Trophoblast cell (in vitro differentiated cells and primary cell): ENCODE measurements around the gene IL3.

Experiments used
- DNase-seq, 2 donors: peaks; one replicate each; pipeline ENCODE4 v3.0.0-alpha.2; 2016
- H2AFZ ChIP-seq: 2 replicates; pipeline ENCODE4 v1.6.1; 2013; ENCODE audit warnings: low read length, moderate library complexity, mild to moderate bottlenecking; ENCODE audit not compliant: insufficient read depth, poor library complexity
- H2AK5ac ChIP-seq: 2 replicates; pipeline ENCODE4 v1.6.1; 2013; ENCODE audit warnings: mild to moderate bottlenecking, low read length
- H2BK120ac ChIP-seq: 2 replicates; pipeline ENCODE4 v1.6.1; 2013; ENCODE audit warnings: low read length, mild to moderate bottlenecking, moderate library complexity; ENCODE audit not compliant: insufficient read depth, poor library complexity
- H2BK12ac ChIP-seq: 2 replicates; pipeline ENCODE4 v1.6.1; 2013; ENCODE audit warnings: mild to moderate bottlenecking, low read length, moderate library complexity
- H2BK5ac ChIP-seq: 2 replicates; pipeline ENCODE4 v1.6.1; 2013; ENCODE audit warnings: low read length, low read depth, moderate library complexity, mild to moderate bottlenecking; ENCODE audit not compliant: poor library complexity
- H3K14ac ChIP-seq: 2 replicates; pipeline ENCODE4 v1.6.1; 2013; ENCODE audit warnings: mild to moderate bottlenecking, low read length
- H3K18ac ChIP-seq: 2 replicates; pipeline ENCODE4 v1.6.1; 2013; ENCODE audit warnings: mild to moderate bottlenecking, low read length
- H3K23ac ChIP-seq: 2 replicates; pipeline ENCODE4 v1.6.1; 2013; ENCODE audit warnings: low read length
- H3K27ac ChIP-seq: 2 replicates; pipeline ENCODE4 v1.5.1; 2013; ENCODE audit warnings: low read depth, mild to moderate bottlenecking, inconsistent platforms, low read length, moderate library complexity
- H3K27me3 ChIP-seq: 2 replicates; pipeline ENCODE4 v1.6.1; 2013; ENCODE audit warnings: inconsistent platforms, mild to moderate bottlenecking, low read length, moderate library complexity; ENCODE audit not compliant: insufficient read depth
- H3K36me3 ChIP-seq, 2 experiments: 1 replicate in 1 of 2; 2 replicates in 1 of 2; pipeline ENCODE4 v1.6.1; 2013; ENCODE audit warnings: low read length in 2 of 2, mild to moderate bottlenecking in 2 of 2, moderate library complexity in 1 of 2; ENCODE audit not compliant: insufficient read depth in 2 of 2, control insufficient read depth in 1 of 2
- H3K4ac ChIP-seq: 2 replicates; pipeline ENCODE4 v1.6.1; 2013; ENCODE audit warnings: low read depth, mild to moderate bottlenecking, low read length, moderate library complexity
- H3K4me1 ChIP-seq, 2 experiments: 1 replicate in 1 of 2; 2 replicates in 1 of 2; pipeline ENCODE4 v1.6.1; 2013; ENCODE audit warnings: low read length in 2 of 2, mild to moderate bottlenecking in 2 of 2, moderate library complexity in 1 of 2; ENCODE audit not compliant: insufficient read depth in 2 of 2, control insufficient read depth in 1 of 2
- H3K4me2 ChIP-seq: 2 replicates; pipeline ENCODE4 v1.6.1; 2013; ENCODE audit warnings: inconsistent platforms, mild to moderate bottlenecking, low read length, moderate library complexity
- H3K4me3 ChIP-seq: 2 replicates; pipeline ENCODE4 v1.5.1; 2013; ENCODE audit warnings: mild to moderate bottlenecking, low read depth, low read length, inconsistent platforms
- H3K79me1 ChIP-seq: one replicate; pipeline ENCODE4 v1.6.1; 2013; ENCODE audit warnings: low read length
- H3K79me2 ChIP-seq: 2 replicates; pipeline ENCODE4 v1.6.1; 2013; ENCODE audit warnings: low read length, mild to moderate bottlenecking; ENCODE audit not compliant: control insufficient read depth, insufficient read depth, poor library complexity
- H3K9ac ChIP-seq: 2 replicates; pipeline ENCODE4 v1.6.1; 2013; ENCODE audit warnings: mild to moderate bottlenecking, low read length
- H3K9me3 ChIP-seq: 2 replicates; pipeline ENCODE4 v1.6.1; 2013; ENCODE audit warnings: low read depth, mild to moderate bottlenecking, control low read depth, inconsistent platforms, low read length; ENCODE audit not compliant: insufficient read depth
- H4K12ac ChIP-seq: 2 replicates; pipeline ENCODE4 v1.6.1; 2013; ENCODE audit warnings: low read depth, mild to moderate bottlenecking, low read length, moderate library complexity
- H4K8ac ChIP-seq: 2 replicates; pipeline ENCODE4 v1.6.1; 2013; ENCODE audit warnings: low read depth, mild to moderate bottlenecking, low read length, moderate library complexity
- H4K91ac ChIP-seq: one replicate; pipeline ENCODE4 v1.6.1; 2013; ENCODE audit warnings: low read depth, mild to moderate bottlenecking, low read length, moderate library complexity
- WGBS: extraction: QIAGEN DNeasy Blood & Tissue Kit; methylation state at CpG from one replicate; pipeline ENCODE4 v1.1.7; 2013; ENCODE audit warnings: missing lambda C conversion rate; ENCODE audit not compliant: insufficient read length, insufficient coverage; ENCODE audit errors: extremely low coverage; 5-methylcytosine and 5-hydroxymethylcytosine counted together

IL3 gene

DNA sequence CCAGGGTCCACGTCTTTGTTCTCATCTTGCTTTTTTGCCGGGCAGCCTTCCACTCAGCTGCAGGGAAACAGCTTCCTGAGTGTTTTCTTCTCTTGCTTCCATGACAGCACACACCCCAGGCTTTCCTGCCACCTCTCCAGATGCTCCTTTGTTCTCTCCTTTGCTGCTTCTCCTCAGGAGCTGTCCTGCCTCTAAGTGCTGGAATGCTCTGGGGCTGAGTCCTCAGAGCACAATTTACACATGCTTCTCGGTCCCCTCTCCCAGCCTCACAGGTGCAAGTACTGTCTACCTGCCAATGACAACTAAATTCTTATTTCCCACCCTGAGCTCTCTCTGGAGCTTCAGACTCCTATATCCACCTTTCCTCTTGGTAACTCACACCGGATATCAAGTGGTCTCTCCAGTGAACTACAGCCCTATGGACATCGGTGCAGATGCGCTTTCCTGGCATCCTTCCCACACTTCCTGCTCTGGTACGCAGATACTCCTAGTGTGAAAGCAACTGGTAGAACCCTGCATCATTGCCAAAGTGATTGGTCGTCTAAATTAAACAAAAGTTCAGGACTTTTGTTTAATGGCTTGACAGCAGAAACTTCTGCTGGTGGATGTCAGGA is 35.6 kb upstream of the IL3 start:
- Histone ChIP-seq H2BK120ac (no peak overlapping the region), H3K9ac (no peak overlapping the region), H3K4me2 (no peak overlapping the region), H2BK12ac (no peak overlapping the region), H4K12ac (no peak overlapping the region), H3K79me2 (no peaks in the 10 kb centered on the region), H2AFZ (no peak overlapping the region), H4K8ac (no peak overlapping the region), H3K27me3 (no peaks in the 10 kb centered on the region), H3K4me3 (no peak overlapping the region), H4K91ac (no peak overlapping the region), H3K14ac (no peak overlapping the region), H3K4ac (no peak overlapping the region), H2BK5ac (no peak overlapping the region), H3K4me1 (no peaks in the 10 kb centered on the region), H3K27ac (no peak overlapping the region), H3K18ac (no peak overlapping the region), H3K36me3 (no peaks in the 10 kb centered on the region), H3K9me3 (no peaks in the 10 kb centered on the region), H3K79me1 (no peaks in the 10 kb centered on the region), H2AK5ac (no peak overlapping the region), H3K23ac (no peak overlapping the region)
- WGBS: no CpG with 5 or more reads among the region's 8 CpGs
- no peak for DNase-seq

DNA sequence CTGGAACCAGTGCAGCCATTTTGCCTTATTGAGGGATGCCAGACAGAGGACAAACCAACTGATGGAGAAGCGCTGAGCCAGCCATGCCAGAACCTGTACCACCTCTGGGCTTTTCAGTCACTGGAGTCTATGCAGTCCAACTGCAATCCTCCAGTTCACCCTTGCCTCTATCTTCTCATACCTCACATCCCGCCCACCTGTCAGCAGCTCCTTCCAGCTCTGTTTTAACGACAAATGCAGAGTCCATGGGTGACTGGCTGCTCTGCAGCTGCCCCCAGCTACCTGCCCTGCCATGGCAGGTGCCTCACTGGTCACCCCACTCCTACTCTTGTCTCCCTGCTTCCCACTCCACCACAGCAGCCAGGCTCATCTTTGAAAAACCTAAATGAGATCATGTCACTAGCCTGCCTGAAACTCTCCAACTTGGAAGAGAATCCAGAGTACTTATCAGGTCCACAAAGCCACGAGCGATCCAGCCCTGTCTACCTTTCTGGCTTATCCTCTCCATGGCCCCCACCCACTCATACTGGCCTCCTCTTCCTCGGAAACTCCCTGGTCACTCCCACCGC is 35.0 kb upstream of the IL3 start:
- Histone ChIP-seq H3K27me3 (no peaks in the 10 kb centered on the region), H3K23ac (no peak overlapping the region), H3K9ac (no peak overlapping the region), H3K79me2 (no peaks in the 10 kb centered on the region), H3K4me3 (no peak overlapping the region), H2BK12ac (no peak overlapping the region), H2BK120ac (no peak overlapping the region), H2AK5ac (no peak overlapping the region), H2BK5ac (no peak overlapping the region), H3K18ac (no peak overlapping the region), H3K4ac (no peak overlapping the region), H3K36me3 (no peaks in the 10 kb centered on the region), H3K27ac (no peak overlapping the region), H4K12ac (no peak overlapping the region), H3K4me1 (no peaks in the 10 kb centered on the region), H2AFZ (no peak overlapping the region), H3K9me3 (no peaks in the 10 kb centered on the region), H3K79me1 (no peaks in the 10 kb centered on the region), H3K14ac (no peak overlapping the region), H4K8ac (no peak overlapping the region), H3K4me2 (no peak overlapping the region), H4K91ac (no peak overlapping the region)
- no peak for DNase-seq
- no CpG with 5 or more reads among the region's 7 CpGs for WGBS

DNA sequence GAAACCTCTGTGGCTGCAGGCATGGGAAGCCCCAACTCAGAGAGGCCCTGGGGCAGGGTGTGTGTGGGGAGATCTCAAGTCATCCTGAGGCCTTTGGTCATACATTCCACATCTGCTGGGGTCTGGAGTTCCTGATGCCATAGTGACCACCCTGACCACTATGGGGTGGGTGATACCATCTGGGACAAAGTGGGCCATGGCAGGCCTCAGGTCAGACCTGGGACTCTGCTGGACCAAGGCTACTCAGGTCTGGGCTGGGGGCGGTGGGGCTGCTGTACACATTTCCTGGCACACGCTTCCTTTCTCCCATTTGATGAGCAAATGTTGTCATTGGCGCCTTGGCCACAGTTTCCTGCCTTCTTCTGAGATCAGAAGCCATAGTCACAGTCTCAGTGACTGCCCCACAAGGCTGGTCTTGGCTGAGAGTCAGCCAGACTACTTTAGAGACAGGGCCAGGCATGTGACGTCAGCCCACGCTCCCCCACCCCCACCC is 33.9 kb upstream of the IL3 start:
- no peak overlapping the region for H3K23ac ChIP-seq
- H3K18ac ChIP-seq: no peak overlapping the region
- no peak overlapping the region for H2BK5ac ChIP-seq
- H2AK5ac ChIP-seq: no peak overlapping the region
- DNase-seq: no peak
- H2AFZ ChIP-seq: no peak overlapping the region
- no peaks in the 10 kb centered on the region for H3K79me1 ChIP-seq
- no peak overlapping the region for H4K12ac ChIP-seq
- WGBS: no CpG with 5 or more reads among the region's 5 CpGs
- H3K36me3 ChIP-seq: no peaks in the 10 kb centered on the region
- H2BK12ac ChIP-seq: no peak overlapping the region
- H3K14ac ChIP-seq: no peak overlapping the region
- no peak overlapping the region for H3K9ac ChIP-seq
- no peak overlapping the region for H3K27ac ChIP-seq
- no peak overlapping the region for H2BK120ac ChIP-seq
- H3K4ac ChIP-seq: no peak overlapping the region
- no peaks in the 10 kb centered on the region for H3K4me1 ChIP-seq
- H3K4me2 ChIP-seq: no peak overlapping the region
- H3K9me3 ChIP-seq: no peaks in the 10 kb centered on the region
- no peak overlapping the region for H3K4me3 ChIP-seq
- H4K91ac ChIP-seq: no peak overlapping the region
- H3K79me2 ChIP-seq: no peaks in the 10 kb centered on the region
- H4K8ac ChIP-seq: no peak overlapping the region
- H3K27me3 ChIP-seq: no peaks in the 10 kb centered on the region

DNA sequence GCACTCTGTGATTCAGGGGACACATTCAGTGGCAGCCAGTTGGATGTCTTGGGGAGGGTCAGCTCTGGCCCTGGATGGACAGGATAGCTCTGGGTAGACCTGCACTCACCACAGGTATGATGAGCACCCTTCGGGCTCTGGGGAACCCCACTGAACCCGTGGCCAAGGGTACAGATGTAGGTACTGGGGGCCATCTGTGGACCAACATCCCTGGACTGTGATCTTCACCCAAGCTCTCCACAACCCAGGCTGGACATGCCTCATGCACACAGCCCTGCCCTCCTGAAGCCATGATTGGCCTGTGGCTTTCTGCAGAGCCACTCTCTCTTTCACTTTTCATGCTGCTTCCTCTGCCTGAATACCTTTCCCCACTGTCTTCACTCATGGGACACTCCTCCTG is 33.4 kb upstream of the IL3 start:
- Histone ChIP-seq H3K4me3 (no peak overlapping the region), H3K27ac (no peak overlapping the region), H3K23ac (no peak overlapping the region), H3K4me2 (no peak overlapping the region), H2AK5ac (no peak overlapping the region), H2BK12ac (no peak overlapping the region), H3K36me3 (no peaks in the 10 kb centered on the region), H4K91ac (no peak overlapping the region), H2AFZ (no peak overlapping the region), H2BK5ac (no peak overlapping the region), H2BK120ac (no peak overlapping the region), H3K14ac (no peak overlapping the region), H3K18ac (no peak overlapping the region), H4K8ac (no peak overlapping the region), H3K79me1 (no peaks in the 10 kb centered on the region), H3K4ac (no peak overlapping the region), H3K9me3 (no peaks in the 10 kb centered on the region), H3K27me3 (no peaks in the 10 kb centered on the region), H3K9ac (no peak overlapping the region), H3K79me2 (no peaks in the 10 kb centered on the region), H4K12ac (no peak overlapping the region), H3K4me1 (no peaks in the 10 kb centered on the region)
- no CpG with 5 or more reads among the region's 2 CpGs for WGBS
- DNase-seq: no peak
